Gastrocnemius medialis (tissue), 4 donors: ENCODE measurements around the gene ORAI1. TPM values are rescaled to one million over a fixed set of nuclear protein-coding genes. Genes with fewer than 3 reads are reported as not detected.
A peak's percentile ranks its signal among the peaks of the same experiment; 100 is the strongest.

Experiments
- ATAC-seq, 2 donors: fragments of 150-250 bp; one replicate each; pipeline ENCODE4 v1.9.1; 2016
- DNase-seq, 2 donors: peaks; one replicate each; pipeline ENCODE4 v3.0.0-alpha.2; 2019
- H3K27ac ChIP-seq, 4 donors: fragments of 200-600 bp; sonication (generic); 1 replicate in 1 of 4; 2 replicates in 3 of 4; pipeline ENCODE4 v1.5.1; 2016 to 2018; ENCODE audit warnings: mild to moderate bottlenecking in 2 of 4, moderate library complexity in 1 of 4
- H3K27me3 ChIP-seq, 3 donors: fragments of 200-600 bp; sonication (generic) in 2 of 3; 1 replicate in 1 of 3; 2 replicates in 2 of 3; pipeline versions ENCODE4 v1.5.1 to v1.6.0; 2016 to 2019; ENCODE audit warnings: mild to moderate bottlenecking in 1 of 3, moderate library complexity in 1 of 3
- H3K36me3 ChIP-seq, 2 donors: fragments of 200-600 bp; sonication (generic) in 1 of 2; one replicate each; pipeline ENCODE4 v1.5.1; 2017 to 2018
- H3K4me1 ChIP-seq, 2 donors: fragments of 200-600 bp; sonication (generic) in 1 of 2; one replicate each; pipeline ENCODE4 v1.5.1; 2016 to 2017; ENCODE audit warnings: mild to moderate bottlenecking in 2 of 2
- H3K4me3 ChIP-seq, 4 donors: fragments of 200-600 bp; sonication (generic) in 3 of 4; 1 replicate in 1 of 4; 2 replicates in 3 of 4; pipeline ENCODE4 v1.5.1; 2016 to 2019; ENCODE audit warnings: mild to moderate bottlenecking in 2 of 4
- H3K9me3 ChIP-seq, 3 donors: fragments of 200-600 bp; sonication (generic) in 2 of 3; 1 replicate in 1 of 3; 2 replicates in 2 of 3; pipeline ENCODE4 v1.5.1; 2016 to 2019
- POLR2A ChIP-seq, 2 donors: fragments of 450-650 bp; IDR thresholded peaks; one replicate each; pipeline ENCODE4 v1.6.1; 2017; ENCODE audit warnings: antibody characterized with exemption in 2 of 2, mild to moderate bottlenecking in 2 of 2, moderate library complexity in 2 of 2
- in situ Hi-C, 4 donors: fragments of 200-750 bp; cut with MboI; loops; one replicate each; pipeline versions ENCODE4 v1.15.0 to v1.8.0; 2017; ENCODE audit warnings: low sequenced_read_pairs in 4 of 4
- intact Hi-C: fragments of 100-400 bp; cut with DNase I; formaldehyde crosslinking; loops from one replicate; pipeline ENCODE4 v1.15.1; 2023; ENCODE audit warnings: low total_unique reads
- total RNA-seq, 4 donors: library from RNA; depleted of rRNA; stranded (reverse); fragments of >200 nt; gene quantifications; one replicate each; pipeline versions ENCODE4 v1.1.0 to v1.2.3, GENCODE V29; 2016
- TF ChIP-seq, protein P1 (sequence below), 5 experiments: fragments of 450-650 bp in 3 of 5; fragments of 200-600 bp in 2 of 5; sonication (generic) in 2 of 5; IDR thresholded peaks in 4 of 5; conservative IDR thresholded peaks in 1 of 5; 1 replicate in 4 of 5; 2 replicates in 1 of 5; pipeline ENCODE4 v1.5.1; 2016 to 2019; ENCODE audit warnings: antibody characterized with exemption in 5 of 5, mild to moderate bottlenecking in 3 of 5, moderate library complexity in 3 of 5

The ORAI1 gene
- total RNA-seq, 4 donors from 2014 or later, result 9.9 to 29.0 (median 16.4) TPM

DNA sequence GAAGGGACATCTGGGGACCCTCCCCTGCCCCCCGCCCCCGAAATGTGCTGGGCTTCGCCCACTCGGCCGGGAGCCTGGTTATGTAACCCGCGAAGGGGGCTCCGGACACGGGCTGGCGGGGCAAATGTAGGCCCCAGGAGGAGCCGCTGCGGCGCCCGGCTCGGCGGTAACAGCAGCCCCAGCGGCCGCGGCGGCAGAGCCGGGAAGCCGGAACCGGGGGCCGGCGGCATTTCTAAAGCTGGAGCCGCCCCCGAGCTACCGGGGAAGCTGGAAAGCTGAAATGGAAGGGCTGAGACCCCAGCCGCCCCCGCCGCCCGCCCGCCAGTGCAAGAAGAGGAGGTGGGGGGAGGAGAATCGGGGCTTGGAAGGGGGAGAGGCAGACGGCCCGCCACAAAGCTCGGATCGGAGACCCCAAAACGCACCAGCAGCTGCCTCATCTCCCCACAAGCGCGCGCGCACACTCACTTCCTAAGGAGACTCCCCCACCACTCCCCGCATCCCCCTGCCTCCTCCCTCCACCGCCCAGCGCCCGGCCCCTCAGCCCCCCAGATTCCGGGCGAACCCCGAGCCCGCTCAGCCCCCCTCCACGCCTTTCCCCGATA, 47.0 kb upstream of the ORAI1 start:
- peak overlapping the region; percentile 91 to 96 (median 94) for H3K27ac ChIP-seq
- peaks cover 23 to 24% of the 10 kb centered on the region in 2 donors for H3K4me1 ChIP-seq
- no peaks in the 10 kb centered on the region for H3K36me3 ChIP-seq
- TF ChIP-seq, protein P1, sequence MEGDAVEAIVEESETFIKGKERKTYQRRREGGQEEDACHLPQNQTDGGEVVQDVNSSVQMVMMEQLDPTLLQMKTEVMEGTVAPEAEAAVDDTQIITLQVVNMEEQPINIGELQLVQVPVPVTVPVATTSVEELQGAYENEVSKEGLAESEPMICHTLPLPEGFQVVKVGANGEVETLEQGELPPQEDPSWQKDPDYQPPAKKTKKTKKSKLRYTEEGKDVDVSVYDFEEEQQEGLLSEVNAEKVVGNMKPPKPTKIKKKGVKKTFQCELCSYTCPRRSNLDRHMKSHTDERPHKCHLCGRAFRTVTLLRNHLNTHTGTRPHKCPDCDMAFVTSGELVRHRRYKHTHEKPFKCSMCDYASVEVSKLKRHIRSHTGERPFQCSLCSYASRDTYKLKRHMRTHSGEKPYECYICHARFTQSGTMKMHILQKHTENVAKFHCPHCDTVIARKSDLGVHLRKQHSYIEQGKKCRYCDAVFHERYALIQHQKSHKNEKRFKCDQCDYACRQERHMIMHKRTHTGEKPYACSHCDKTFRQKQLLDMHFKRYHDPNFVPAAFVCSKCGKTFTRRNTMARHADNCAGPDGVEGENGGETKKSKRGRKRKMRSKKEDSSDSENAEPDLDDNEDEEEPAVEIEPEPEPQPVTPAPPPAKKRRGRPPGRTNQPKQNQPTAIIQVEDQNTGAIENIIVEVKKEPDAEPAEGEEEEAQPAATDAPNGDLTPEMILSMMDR (IDR thresholded peaks at IDR 0.05 in 4 of 5, conservative IDR thresholded peaks at IDR 0.05 in 1 of 5), result no peak
- TF ChIP-seq POLR2A (IDR thresholded peaks at IDR 0.05), result no peak
- H3K27me3 ChIP-seq, result no peaks in the 10 kb centered on the region
- ATAC-seq (peak; percentile 6 to 23), DNase-seq (no peak)
- peak overlapping the region; percentile 76 to 83 (median 78) for H3K4me3 ChIP-seq
- no peaks in the 10 kb centered on the region for H3K9me3 ChIP-seq
- intact Hi-C loops (no loop called here), in situ Hi-C loops (loop anchor here in 1 of 4 donors (10.0 kb wide), 1 partner anchor 46 kb away; the partner anchor contains the start of gene ORAI1)

GRCh38 chr12:121579981-121580868, 46.1 kb upstream of the ORAI1 start:
- TF ChIP-seq POLR2A (IDR thresholded peaks at IDR 0.05), result no peak
- TF ChIP-seq, protein P1 (IDR thresholded peaks at IDR 0.05 in 4 of 5, conservative IDR thresholded peaks at IDR 0.05 in 1 of 5), result no peak
- H3K36me3 ChIP-seq, result no peaks in the 10 kb centered on the region
- in situ Hi-C loops (loop anchor here in 1 of 4 donors (10.0 kb wide), 1 partner anchor 45 kb away; the partner anchor contains the start of gene ORAI1), intact Hi-C loops (loop anchor here (1.0 to 5.0 kb wide), 2 partner anchors 43 to 46 kb away; partner anchors contain the start of gene ORAI1)
- peaks cover 23 to 24% of the 10 kb centered on the region in 2 donors for H3K4me1 ChIP-seq
- ATAC-seq (peak; percentile 48 to 49), DNase-seq (peak; percentile 59 to 66)
- no peaks in the 10 kb centered on the region for H3K27me3 ChIP-seq
- peak overlapping the region; percentile 76 to 83 (median 78) for H3K4me3 ChIP-seq
- H3K9me3 ChIP-seq, result no peaks in the 10 kb centered on the region
- H3K27ac ChIP-seq, result peak overlapping the region; percentile 91 to 96 (median 94)

GRCh38 chr12:121580959-121581685, 45.2 kb upstream of the ORAI1 start, which contains the start of gene KDM2B:
Gene KDM2B (minus strand): TSS chr12:121581023. CDS start chr12:121580911, 112 bp downstream.
- intact Hi-C loops (loop anchor here (1.0 to 5.0 kb wide), 2 partner anchors 44 to 45 kb away; partner anchors contain the start of gene ORAI1), in situ Hi-C loops (no loop called here)
- ATAC-seq (peak in 1 of 2 donors; percentile 32), DNase-seq (no peak)
- TF ChIP-seq, protein P1 (IDR thresholded peaks at IDR 0.05 in 4 of 5, conservative IDR thresholded peaks at IDR 0.05 in 1 of 5), result no peak
- TF ChIP-seq POLR2A (IDR thresholded peaks at IDR 0.05), result no peak
- Histone ChIP-seq H3K36me3 (no peaks in the 10 kb centered on the region), H3K4me3 (peak within 1 kb of the TSS; percentile 76 to 83 (median 78)), H3K9me3 (no peaks in the 10 kb centered on the region), H3K27ac (peak within 1 kb of the TSS; percentile 91 to 96 (median 94)), H3K27me3 (no peaks in the 10 kb centered on the region), H3K4me1 (peaks cover 23 to 24% of the 10 kb centered on the region in 2 donors)

DNA sequence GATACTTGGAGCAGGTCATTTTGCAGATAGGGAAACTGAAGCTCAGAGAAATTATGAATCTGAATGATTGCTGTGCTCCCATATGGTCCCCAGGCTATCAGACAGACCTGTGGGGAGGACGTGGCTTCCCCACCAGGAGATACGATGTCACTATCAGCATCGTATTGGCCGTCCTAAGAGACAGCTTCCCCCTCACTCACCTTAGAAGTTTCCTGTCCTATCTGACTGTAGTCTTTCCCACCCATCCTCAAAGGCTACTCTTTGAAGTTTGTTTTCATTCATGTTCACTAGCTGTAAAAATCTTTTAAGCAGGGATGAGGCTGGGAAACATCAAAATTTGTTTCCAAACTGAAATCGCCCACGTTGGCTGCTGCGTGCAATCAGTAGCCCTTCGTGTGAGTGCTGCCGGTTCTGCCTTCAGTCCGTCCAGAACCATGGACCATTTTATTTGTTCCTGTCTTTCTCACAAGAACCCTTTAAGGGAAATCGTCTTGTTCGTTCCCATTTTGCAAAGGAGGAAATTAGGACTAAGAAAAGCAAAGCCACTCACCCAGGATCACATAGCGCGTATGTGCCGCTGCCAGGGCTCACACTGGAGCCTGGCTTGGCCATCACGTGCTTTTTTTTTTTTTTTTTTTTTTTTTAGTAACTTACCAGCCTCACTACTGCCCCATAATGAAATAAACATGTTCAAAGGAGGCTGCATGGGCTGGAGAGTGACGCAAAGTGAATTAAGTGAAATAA, 44.5 kb upstream of the ORAI1 start:
- intact Hi-C loops (loop anchor here (5.0 kb wide), 1 partner anchor 45 kb away; no protein-coding TSS in a partner anchor), in situ Hi-C loops (no loop called here)
- peak; percentile 57 to 67 for ATAC-seq
- H3K4me1 ChIP-seq, result peaks cover 23 to 24% of the 10 kb centered on the region in 2 donors
- DNase-seq, result peak; percentile 47 to 71
- H3K27ac ChIP-seq, result peak overlapping the region; percentile 91 to 96 (median 94)
- TF ChIP-seq, protein P1 (IDR thresholded peaks at IDR 0.05 in 4 of 5, conservative IDR thresholded peaks at IDR 0.05 in 1 of 5), result no peak
- peak in 1 of 2 donors; percentile 24 for TF ChIP-seq POLR2A (IDR thresholded peaks at IDR 0.05)
- peak overlapping the region; percentile 42 to 80 (median 76) for H3K4me3 ChIP-seq
- no peaks in the 10 kb centered on the region for H3K36me3 ChIP-seq
- no peaks in the 10 kb centered on the region for H3K9me3 ChIP-seq
- H3K27me3 ChIP-seq, result no peaks in the 10 kb centered on the region
